H1 (cell line): ENCODE data around the gene LIPA. TPM values are rescaled to one million over a fixed set of nuclear protein-coding genes. Genes with fewer than 3 reads are reported as not detected.

Experiments
- ATF2 ChIP-seq: IDR thresholded peaks from 2 replicates; pipeline ENCODE4 v1.6.1; 2012; ENCODE audit warnings: low read length, inconsistent platforms
- ATF3 ChIP-seq: IDR thresholded peaks from 2 replicates; pipeline ENCODE4 v1.6.1; 2011; ENCODE audit warnings: low read depth, mild to moderate bottlenecking, low read length; ENCODE audit not compliant: insufficient read depth
- CHD1 ChIP-seq: IDR thresholded peaks from 2 replicates; pipeline ENCODE4 v1.6.1; 2012; ENCODE audit warnings: low read depth, low read length, improper control_type of control experiment
- CHD2 ChIP-seq: IDR thresholded peaks from 2 replicates; pipeline ENCODE4 v1.6.1; 2012; ENCODE audit warnings: low read length, improper control_type of control experiment
- EP300 ChIP-seq, 2 experiments: IDR thresholded peaks; 1 replicate in 1 of 2; 2 replicates in 1 of 2; pipeline ENCODE4 v1.6.1; 2011 to 2012; ENCODE audit warnings: low read depth in 2 of 2, low read length in 2 of 2, mild to moderate bottlenecking in 2 of 2, borderline replicate concordance in 1 of 2, inconsistent platforms in 1 of 2, moderate library complexity in 1 of 2
- GTF2F1 ChIP-seq: IDR thresholded peaks from 2 replicates; pipeline ENCODE4 v1.6.1; 2012; ENCODE audit warnings: low read depth, low read length, improper control_type of control experiment, borderline replicate concordance
- JUN ChIP-seq: IDR thresholded peaks from 2 replicates; pipeline ENCODE4 v1.6.1; 2011; ENCODE audit warnings: low read depth, mild to moderate bottlenecking, improper control_type of control experiment, low read length
- KDM4A ChIP-seq: IDR thresholded peaks from one replicate; pipeline ENCODE4 v1.7.1; 2012; ENCODE audit warnings: low read depth, mild to moderate bottlenecking, moderate library complexity, low read length, inconsistent platforms; ENCODE audit not compliant: severe bottlenecking
- POLR2AphosphoS5 ChIP-seq: IDR thresholded peaks from 2 replicates; pipeline ENCODE4 v1.6.1; 2011; ENCODE audit warnings: low read depth, low read length
- RAD21 ChIP-seq, 2 experiments: IDR thresholded peaks in 1 of 2; conservative IDR thresholded peaks in 1 of 2; 2 replicates each; pipeline ENCODE4 v1.6.1; 2011; ENCODE audit warnings: low read depth in 2 of 2, low read length in 2 of 2, improper control_type of control experiment in 1 of 2, inconsistent platforms in 1 of 2, mild to moderate bottlenecking in 1 of 2, moderate library complexity in 1 of 2
- SAP30 ChIP-seq: fragments of 300-600 bp; sonication (generic); IDR thresholded peaks from 2 replicates; pipeline ENCODE4 v1.7.1; 2012; ENCODE audit warnings: low read length, moderate library complexity, mild to moderate bottlenecking, inconsistent platforms; ENCODE audit not compliant: insufficient read depth, insufficient replicate concordance
- SIX5 ChIP-seq: IDR thresholded peaks from 2 replicates; pipeline ENCODE4 v1.6.1; 2011; ENCODE audit warnings: mild to moderate bottlenecking, low read depth, low read length
- TEAD4 ChIP-seq: IDR thresholded peaks from 2 replicates; pipeline ENCODE4 v1.6.1; 2012; ENCODE audit warnings: low read depth, low read length, inconsistent platforms, mixed read lengths
- polyA plus RNA-seq, 7 experiments: library from polyadenylated mRNA; depleted of rRNA in 3 of 7; stranded (reverse) in 5 of 7; unstranded in 2 of 7; fragments of >200 nt in 5 of 7; fragments of 200-250 nt in 2 of 7; gene quantifications; 1 replicate in 5 of 7; 2 replicates in 1 of 7; 4 replicates in 1 of 7; pipeline versions ENCODE4 v1.2.1 to v1.2.3, GENCODE V29; 2011 to 2013; ENCODE audit warnings: missing spikeins in 2 of 7, mixed read lengths in 2 of 7
- total RNA-seq: library from RNA; stranded (reverse); fragmentation: NEBNext Ultra II Directional; extraction: Animal tissue kit (Norgen Biotek cat#: 25700); gene quantifications from 2 replicates; pipeline ENCODE4 v1.2.1, GENCODE V29; 2021
- TF ChIP-seq, protein P1 (sequence below): IDR thresholded peaks from 2 replicates; pipeline ENCODE4 v1.6.1; 2012; ENCODE audit warnings: inconsistent platforms

Gene LIPA
- total and polyA plus RNA-seq, 2 of the 8 experiments (the other 6 are each of a cell fraction or from before 2014, with no cell fraction given), result 18.1 to 32.4 TPM

- TF ChIP-seq SAP30 (no peak), ATF3 (no peak), EP300 (IDR thresholded peaks at IDR 0.05; ENCODE audit: borderline replicate concordance in 1 of 2, low read depth in 2 of 2, low read length in 2 of 2) (no peak), JUN (no peak), ATF2 (no peak), TEAD4 (no peak), RAD21 (IDR thresholded peaks at IDR 0.05 in 1 of 2, conservative IDR thresholded peaks at IDR 0.05 in 1 of 2; ENCODE audit: low read depth in 2 of 2, low read length in 2 of 2) (peak in 1 of 2 experiments; percentile 1; a peak in 1 of 4 replicates), CHD1 (no peak), CHD2 (no peak), SIX5 (no peak), GTF2F1 (no peak), KDM4A (peak; percentile 75), POLR2AphosphoS5 (no peak)
- TF ChIP-seq, protein P1, sequence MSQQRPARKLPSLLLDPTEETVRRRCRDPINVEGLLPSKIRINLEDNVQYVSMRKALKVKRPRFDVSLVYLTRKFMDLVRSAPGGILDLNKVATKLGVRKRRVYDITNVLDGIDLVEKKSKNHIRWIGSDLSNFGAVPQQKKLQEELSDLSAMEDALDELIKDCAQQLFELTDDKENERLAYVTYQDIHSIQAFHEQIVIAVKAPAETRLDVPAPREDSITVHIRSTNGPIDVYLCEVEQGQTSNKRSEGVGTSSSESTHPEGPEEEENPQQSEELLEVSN, result peak; percentile 88
Measured at GRCh38 chr10:89207801-89208551, 43.6 kb downstream of the LIPA start (continued).
